ENCODE results near the gene KANSL3. TPM values are rescaled to one million over a fixed set of nuclear protein-coding genes. Genes with fewer than 3 reads are reported as not detected.
A peak's percentile ranks its signal among the peaks of the same experiment; 100 is the strongest.

Gene KANSL3
- total and polyA plus RNA-seq, 2 experiments from 2014 or later, result 8.9 to 31.4 TPM

- Histone ChIP-seq H3K27ac (ENCODE audit: low read depth) (no peak overlapping the region), H3K4me1 (ENCODE audit: insufficient read depth) (no peaks in the 10 kb centered on the region), H3K9me2 (ENCODE audit: insufficient read depth) (no peaks in the 10 kb centered on the region), H3K79me2 (replicated peaks; ENCODE audit: insufficient read depth) (no peaks in the 10 kb centered on the region), H3K27me3 (ENCODE audit: insufficient read depth) (no peaks in the 10 kb centered on the region), H3K4me2 (no peak overlapping the region), H3F3A (replicated peaks; ENCODE audit: low read depth) (no peaks in the 10 kb centered on the region), H3K36me3 (ENCODE audit: insufficient read depth) (peaks cover 55% of the 10 kb centered on the region), H4K20me1 (replicated peaks; ENCODE audit: insufficient read depth) (peaks cover 5% of the 10 kb centered on the region; the same call in 1 of the 2 replicates), H2AFZ (no peak overlapping the region), H3K4me3 (no peak overlapping the region)
- DNase-seq (ENCODE audit: low spot score), result peak; percentile 38
- Mint-ChIP-seq H3K4me3 (no peak overlapping the region), H3K9me3 (no peaks in the 10 kb centered on the region), H3K4me1 (no peaks in the 10 kb centered on the region), H3K36me3 (ENCODE audit: low read depth) (peaks cover 85% of the 10 kb centered on the region), H3K27me3 (ENCODE audit: insufficient read depth, low read depth, poor library complexity) (no peaks in the 10 kb centered on the region), H3K27ac (no peak overlapping the region)
- no peak for TF ChIP-seq ZNF114 (CRISPR knock-in tag; IDR thresholded peaks at IDR 0.05)
- TF ChIP-seq CTCF (conservative IDR thresholded peaks at IDR 0.05; ENCODE audit: low read depth in 2 of 2), result peak; percentile 30 to 35; a peak in 3 of 4 replicates
- no peak for TF ChIP-seq ZNF331 (CRISPR knock-in tag; IDR thresholded peaks at IDR 0.05; ENCODE audit: low read depth)
- peak; percentile 77 for ATAC-seq
Measured at GRCh38 chr2:96604104-96604503, 34.0 kb downstream of the KANSL3 start.

- no peak; the same call in 2 of the 3 replicates for ATAC-seq
- Mint-ChIP-seq H3K27ac (no peak overlapping the region), H3K4me1 (no peaks in the 10 kb centered on the region), H3K27me3 (ENCODE audit: insufficient read depth, low read depth, poor library complexity) (no peaks in the 10 kb centered on the region), H3K4me3 (no peak overlapping the region), H3K9me3 (no peaks in the 10 kb centered on the region), H3K36me3 (ENCODE audit: low read depth) (peaks cover 77% of the 10 kb centered on the region)
- Histone ChIP-seq H3K4me1 (ENCODE audit: insufficient read depth) (no peaks in the 10 kb centered on the region), H3F3A (replicated peaks; ENCODE audit: low read depth) (no peaks in the 10 kb centered on the region), H3K79me2 (replicated peaks; ENCODE audit: insufficient read depth) (no peaks in the 10 kb centered on the region), H3K27ac (ENCODE audit: low read depth) (no peak overlapping the region), H3K4me2 (no peak overlapping the region), H4K20me1 (replicated peaks; ENCODE audit: insufficient read depth) (peaks cover 5% of the 10 kb centered on the region; the same call in 1 of the 2 replicates), H2AFZ (no peak overlapping the region), H3K9me2 (ENCODE audit: insufficient read depth) (no peaks in the 10 kb centered on the region), H3K27me3 (ENCODE audit: insufficient read depth) (no peaks in the 10 kb centered on the region), H3K4me3 (no peak overlapping the region), H3K36me3 (ENCODE audit: insufficient read depth) (peaks cover 50% of the 10 kb centered on the region)
- TF ChIP-seq CTCF (conservative IDR thresholded peaks at IDR 0.05; ENCODE audit: low read depth in 2 of 2) (peak in 1 of 2 experiments; percentile 46; a peak in 2 of 4 replicates), STAT1 (IDR thresholded peaks at IDR 0.05; ENCODE audit: unreplicated experiment) (no peak)
- DNase-seq (ENCODE audit: low spot score), result no peak
Measured at GRCh38 chr2:96602330-96602823, 35.7 kb downstream of the KANSL3 start.
